Measurements from ENCODE around the gene TNFRSF14. TPM values are rescaled to one million over a fixed set of nuclear protein-coding genes. Genes with fewer than 3 reads are reported as not detected.

The TNFRSF14 gene
- total RNA-seq, 1 donor from 2014 or later: 0.36 TPM

- H3K4me3 Mint-ChIP-seq (ENCODE audit: unreplicated experiment): peak overlapping the region; percentile 89
- H3K9ac ChIP-seq (ENCODE audit: low read length): peak overlapping the region; percentile 94
- no peak overlapping the region for H2AFZ ChIP-seq (ENCODE audit: low read depth, low read length)
- H3K27me3 ChIP-seq (ENCODE audit: insufficient read depth, low read length): no peaks in the 10 kb centered on the region
- peaks cover 8% of the 10 kb centered on the region for H3K27me3 Mint-ChIP-seq (ENCODE audit: low read depth, unreplicated experiment)
- H3K4me2 ChIP-seq (ENCODE audit: low read length): peak overlapping the region; percentile 99
- TF ChIP-seq CTCF (IDR thresholded peaks at IDR 0.05; ENCODE audit: insufficient read depth, low read depth, low read length) (no peak), EZH2 (IDR thresholded peaks at IDR 0.05; ENCODE audit: insufficient read depth, low read length) (no peak)
- no peaks in the 10 kb centered on the region for H3K9me3 Mint-ChIP-seq (ENCODE audit: unreplicated experiment)
- H3K79me2 ChIP-seq (ENCODE audit: insufficient read depth, low read length): peaks cover 55% of the 10 kb centered on the region
- H3K27ac Mint-ChIP-seq (ENCODE audit: unreplicated experiment): no peak overlapping the region
- peaks cover 33% of the 10 kb centered on the region for H3K4me1 ChIP-seq (ENCODE audit: insufficient read depth, low read length)
- H3K9me3 ChIP-seq (ENCODE audit: insufficient read depth, low read depth, low read length): no peaks in the 10 kb centered on the region
- H3K4me3 ChIP-seq (ENCODE audit: insufficient read depth, low read depth, low read length): no peak overlapping the region
- peaks cover 5% of the 10 kb centered on the region for H3K36me3 Mint-ChIP-seq (ENCODE audit: low read depth, unreplicated experiment)
- H3K4me1 Mint-ChIP-seq (ENCODE audit: low read depth, unreplicated experiment): peaks cover 14% of the 10 kb centered on the region
- no peak overlapping the region for H3K27ac ChIP-seq (ENCODE audit: low read depth, low read length)
- H3K36me3 ChIP-seq (ENCODE audit: insufficient read depth, low read length): peaks cover 3% of the 10 kb centered on the region
- no peak for DNase-seq (ENCODE audit: low read depth)
- H4K20me1 ChIP-seq (ENCODE audit: insufficient read depth, low read length): peaks cover 55% of the 10 kb centered on the region
- no peak for FAIRE-seq
These were observed 32.1 kb upstream of the TNFRSF14 start for GRCh38 chr1:2523891-2524609.

DNA sequence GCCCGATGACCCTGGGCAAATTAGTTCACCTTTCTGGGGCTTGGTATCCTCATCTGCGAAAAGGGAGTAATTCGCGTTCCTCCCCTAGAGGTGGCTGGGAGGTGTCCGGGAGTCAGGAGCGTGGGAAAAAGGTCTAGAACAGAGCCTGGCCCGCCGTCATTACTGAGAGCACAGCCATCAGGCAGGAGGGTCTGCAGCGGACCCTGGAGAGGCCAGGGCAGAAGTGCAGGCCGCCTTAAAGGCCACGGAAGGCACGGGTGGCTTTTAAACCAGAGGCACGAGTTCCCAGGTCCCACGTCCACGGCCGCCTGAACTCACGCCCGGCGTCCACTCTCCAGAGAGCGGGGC, 30.6 kb upstream of the TNFRSF14 start:
- Mint-ChIP-seq H3K4me1 (ENCODE audit: low read depth, unreplicated experiment) (peaks cover 14% of the 10 kb centered on the region), H3K27ac (ENCODE audit: unreplicated experiment) (no peak overlapping the region)
- FAIRE-seq: no peak

More for the DNA sequence above, 30.6 kb upstream of the TNFRSF14 start:
- Mint-ChIP-seq H3K36me3 (ENCODE audit: low read depth, unreplicated experiment) (peaks cover 5% of the 10 kb centered on the region), H3K9me3 (ENCODE audit: unreplicated experiment) (no peaks in the 10 kb centered on the region), H3K4me3 (ENCODE audit: unreplicated experiment) (peak overlapping the region; percentile 89), H3K27me3 (ENCODE audit: low read depth, unreplicated experiment) (peaks cover 9% of the 10 kb centered on the region)
- H3K4me3 ChIP-seq (ENCODE audit: insufficient read depth, low read depth, low read length): peak overlapping the region; percentile 91
- peaks cover 54% of the 10 kb centered on the region for H4K20me1 ChIP-seq (ENCODE audit: insufficient read depth, low read length)
- H3K36me3 ChIP-seq (ENCODE audit: insufficient read depth, low read length): peaks cover 3% of the 10 kb centered on the region
- peak overlapping the region; percentile 94 for H3K9ac ChIP-seq (ENCODE audit: low read length)
- H3K9me3 ChIP-seq (ENCODE audit: insufficient read depth, low read depth, low read length): no peaks in the 10 kb centered on the region
- H3K27ac ChIP-seq (ENCODE audit: low read depth, low read length): peak overlapping the region; percentile 68
- no peak for TF ChIP-seq EZH2 (IDR thresholded peaks at IDR 0.05; ENCODE audit: insufficient read depth, low read length)
- no peak for TF ChIP-seq CTCF (IDR thresholded peaks at IDR 0.05; ENCODE audit: insufficient read depth, low read depth, low read length)
- peaks cover 35% of the 10 kb centered on the region for H3K4me1 ChIP-seq (ENCODE audit: insufficient read depth, low read length)
- peak overlapping the region; percentile 99 for H3K4me2 ChIP-seq (ENCODE audit: low read length)
- H3K27me3 ChIP-seq (ENCODE audit: insufficient read depth, low read length): no peaks in the 10 kb centered on the region
- H3K79me2 ChIP-seq (ENCODE audit: insufficient read depth, low read length): peaks cover 54% of the 10 kb centered on the region
- H2AFZ ChIP-seq (ENCODE audit: low read depth, low read length): peak overlapping the region; percentile 39
- DNase-seq (ENCODE audit: low read depth): no peak
